Uterus (tissue), 2 donors: Measurements from ENCODE around the gene C17orf113.

ENCODE experiments used
- POLR2A ChIP-seq, 2 donors: fragments of 450-650 bp; IDR thresholded peaks; one replicate each; pipeline ENCODE4 v1.6.1; 2016; ENCODE audit warnings: antibody characterized with exemption in 2 of 2, mild to moderate bottlenecking in 1 of 2, moderate library complexity in 1 of 2
- TF ChIP-seq, protein P1 (sequence below), 4 experiments: fragments of 200-600 bp in 2 of 4; fragments of 450-650 bp in 2 of 4; sonication (generic) in 2 of 4; IDR thresholded peaks; one replicate each; pipeline ENCODE4 v1.5.1; 2016 to 2019; ENCODE audit warnings: antibody characterized with exemption in 4 of 4, mild to moderate bottlenecking in 2 of 4, moderate library complexity in 1 of 4

DNA sequence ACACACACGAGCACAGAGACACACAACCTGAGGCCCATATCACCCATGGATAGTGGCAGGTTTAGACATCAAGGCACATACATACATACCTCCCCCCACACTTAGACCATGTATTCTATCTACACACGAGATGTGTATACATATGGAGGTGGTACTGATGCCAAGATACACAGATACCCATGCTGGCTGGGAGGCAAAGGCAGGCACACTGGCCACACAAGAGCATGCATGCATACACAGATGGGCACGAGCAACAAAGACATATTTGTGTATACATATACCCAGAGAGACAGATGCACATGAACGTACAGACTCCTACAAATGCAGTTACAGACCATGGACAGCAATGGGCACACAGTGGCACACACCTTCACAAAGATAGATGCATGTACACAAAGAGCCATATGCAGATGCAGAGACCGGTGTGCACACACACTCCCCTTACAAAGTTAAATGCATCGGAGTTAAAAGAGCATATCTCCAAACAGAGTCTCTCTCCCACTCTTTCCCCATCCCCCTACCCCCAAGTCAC is 2.0 kb upstream of the C17orf113 start:
- TF ChIP-seq, protein P1, sequence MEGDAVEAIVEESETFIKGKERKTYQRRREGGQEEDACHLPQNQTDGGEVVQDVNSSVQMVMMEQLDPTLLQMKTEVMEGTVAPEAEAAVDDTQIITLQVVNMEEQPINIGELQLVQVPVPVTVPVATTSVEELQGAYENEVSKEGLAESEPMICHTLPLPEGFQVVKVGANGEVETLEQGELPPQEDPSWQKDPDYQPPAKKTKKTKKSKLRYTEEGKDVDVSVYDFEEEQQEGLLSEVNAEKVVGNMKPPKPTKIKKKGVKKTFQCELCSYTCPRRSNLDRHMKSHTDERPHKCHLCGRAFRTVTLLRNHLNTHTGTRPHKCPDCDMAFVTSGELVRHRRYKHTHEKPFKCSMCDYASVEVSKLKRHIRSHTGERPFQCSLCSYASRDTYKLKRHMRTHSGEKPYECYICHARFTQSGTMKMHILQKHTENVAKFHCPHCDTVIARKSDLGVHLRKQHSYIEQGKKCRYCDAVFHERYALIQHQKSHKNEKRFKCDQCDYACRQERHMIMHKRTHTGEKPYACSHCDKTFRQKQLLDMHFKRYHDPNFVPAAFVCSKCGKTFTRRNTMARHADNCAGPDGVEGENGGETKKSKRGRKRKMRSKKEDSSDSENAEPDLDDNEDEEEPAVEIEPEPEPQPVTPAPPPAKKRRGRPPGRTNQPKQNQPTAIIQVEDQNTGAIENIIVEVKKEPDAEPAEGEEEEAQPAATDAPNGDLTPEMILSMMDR (IDR thresholded peaks at IDR 0.05), result no peak
- TF ChIP-seq POLR2A (IDR thresholded peaks at IDR 0.05), result no peak
